Progenitor cell of endocrine pancreas (in vitro differentiated cells): ENCODE measurements around the gene CYYR1. TPM values are rescaled to one million over a fixed set of nuclear protein-coding genes. Genes with fewer than 3 reads are reported as not detected.

Source experiments
- DNase-seq: peaks from one replicate; pipeline ENCODE4 v3.0.0; 2021; ENCODE audit warnings: low spot score; ENCODE audit not compliant: unreplicated experiment
- H3K27ac Mint-ChIP-seq: 2 replicates; pipeline ENCODE4 v1.8.0; 2021; ENCODE audit warnings: mild to moderate bottlenecking, moderate library complexity, mixed read lengths
- H3K27me3 Mint-ChIP-seq: 2 replicates; pipeline ENCODE4 v1.8.0; 2021; ENCODE audit warnings: mixed read lengths
- H3K36me3 Mint-ChIP-seq: 2 replicates; pipeline ENCODE4 v1.8.0; 2022; ENCODE audit warnings: mixed read lengths; ENCODE audit not compliant: insufficient read depth
- H3K4me1 Mint-ChIP-seq: 2 replicates; pipeline ENCODE4 v1.8.0; 2021; ENCODE audit warnings: low read depth, mixed read lengths
- H3K4me3 Mint-ChIP-seq: 2 replicates; pipeline ENCODE4 v1.8.0; 2021; ENCODE audit warnings: low read depth, mild to moderate bottlenecking, moderate library complexity, mixed read lengths
- H3K9me3 Mint-ChIP-seq: 2 replicates; pipeline ENCODE4 v1.8.0; 2021; ENCODE audit warnings: low read depth, mixed read lengths
- CTCF ChIP-seq: fragments of 200-600 bp; sonication (generic); IDR thresholded peaks from one replicate; pipeline ENCODE4 v1.5.0; 2021; ENCODE audit warnings: antibody characterized with exemption, mild to moderate bottlenecking; ENCODE audit not compliant: unreplicated experiment
- total RNA-seq: library from RNA; stranded (reverse); gene quantifications from 2 replicates; pipeline ENCODE4 v1.2.1, GENCODE V29; 2021

Gene CYYR1
- total RNA-seq, 1 donor from 2014 or later: 25.8 TPM

DNA sequence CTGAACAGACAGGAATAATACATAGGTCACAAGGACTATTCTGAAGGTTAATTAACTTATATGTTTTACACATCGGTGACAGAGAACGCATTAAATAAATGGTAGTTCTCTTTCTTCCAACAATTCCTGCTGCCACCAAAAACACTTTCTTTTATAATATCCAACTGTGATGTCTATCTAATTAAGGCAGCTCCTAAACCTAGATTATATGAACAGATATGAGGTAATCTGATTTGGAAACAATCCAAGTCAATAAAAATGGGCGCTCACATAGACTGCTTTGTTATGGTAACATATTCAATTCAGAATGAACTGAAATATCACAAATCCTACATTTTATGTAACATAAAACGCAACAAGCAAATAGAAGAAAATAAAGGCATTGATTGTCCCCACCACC is 16.0 kb downstream of the CYYR1 start:
- peaks cover 20% of the 10 kb centered on the region for H3K36me3 Mint-ChIP-seq
- no peak overlapping the region for H3K4me3 Mint-ChIP-seq
- no peak for DNase-seq
- no peaks in the 10 kb centered on the region for H3K27me3 Mint-ChIP-seq
- H3K9me3 Mint-ChIP-seq: no peaks in the 10 kb centered on the region
- no peak overlapping the region for H3K27ac Mint-ChIP-seq
- H3K4me1 Mint-ChIP-seq: peaks cover 3% of the 10 kb centered on the region
- TF ChIP-seq CTCF: no peak

DNA sequence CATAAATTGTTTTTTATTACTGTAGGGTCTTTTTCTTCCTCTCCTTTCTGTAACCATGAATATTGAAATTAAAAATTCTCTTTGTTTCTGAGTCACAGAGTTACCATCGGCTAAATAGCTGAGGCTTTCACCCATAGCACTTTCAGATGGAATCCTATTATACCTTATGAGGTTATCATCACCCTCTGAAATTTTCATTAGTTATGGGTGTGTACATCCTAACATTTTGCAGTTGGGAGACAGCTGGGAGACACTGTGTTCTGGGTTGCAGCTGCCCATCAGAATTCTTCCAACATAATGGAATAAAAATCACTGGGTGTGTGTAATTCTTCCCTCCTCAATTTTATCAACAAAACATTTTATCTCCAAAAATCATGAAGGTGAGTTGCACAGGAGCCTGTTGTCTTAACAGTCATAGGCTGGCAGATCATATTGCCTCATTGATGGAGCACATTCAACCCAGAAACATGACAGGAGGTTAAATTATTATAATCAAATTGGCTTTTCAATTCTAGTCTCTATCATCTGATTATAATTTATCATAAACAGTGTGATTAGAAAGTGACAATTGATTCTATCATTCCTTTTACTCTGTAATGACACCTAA is 17.4 kb downstream of the CYYR1 start:
- DNase-seq: no peak
- H3K36me3 Mint-ChIP-seq: peaks cover 18% of the 10 kb centered on the region
- H3K27me3 Mint-ChIP-seq: no peaks in the 10 kb centered on the region
- no peak for TF ChIP-seq CTCF
- H3K27ac Mint-ChIP-seq: no peak overlapping the region
- peaks cover 3% of the 10 kb centered on the region for H3K4me1 Mint-ChIP-seq
- H3K9me3 Mint-ChIP-seq: no peaks in the 10 kb centered on the region
- no peak overlapping the region for H3K4me3 Mint-ChIP-seq

- TF ChIP-seq CTCF: no peak
- Mint-ChIP-seq H3K4me3 (no peak overlapping the region), H3K27ac (no peak overlapping the region), H3K4me1 (peaks cover 8% of the 10 kb centered on the region), H3K27me3 (no peaks in the 10 kb centered on the region), H3K9me3 (no peaks in the 10 kb centered on the region), H3K36me3 (peaks cover 19% of the 10 kb centered on the region)
- no peak for DNase-seq
These were observed 18.7 kb downstream of the CYYR1 start for GRCh38 chr21:26554365-26554764.

DNA sequence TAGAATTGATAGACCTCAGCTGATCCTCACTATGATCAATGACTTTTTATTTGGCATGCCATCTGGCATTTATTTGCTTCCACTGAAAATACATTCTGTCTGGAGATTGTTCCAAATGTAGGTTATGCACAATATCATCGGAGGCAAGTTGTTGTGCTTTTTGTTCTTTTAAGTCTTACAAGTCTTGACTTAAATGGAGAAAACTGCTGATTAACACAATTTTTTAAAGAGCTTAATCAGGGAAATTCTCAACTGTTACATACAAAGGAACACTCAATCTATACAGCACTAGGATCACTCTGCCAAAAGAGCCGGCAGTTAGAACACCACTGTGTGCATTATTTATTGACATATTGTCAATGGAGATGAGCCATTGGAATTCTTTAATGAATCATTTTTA is 19.2 kb downstream of the CYYR1 start:
- Mint-ChIP-seq H3K36me3 (peaks cover 19% of the 10 kb centered on the region), H3K9me3 (no peaks in the 10 kb centered on the region), H3K27ac (no peak overlapping the region), H3K4me3 (no peak overlapping the region), H3K4me1 (peaks cover 8% of the 10 kb centered on the region), H3K27me3 (no peaks in the 10 kb centered on the region)
- no peak for DNase-seq
- TF ChIP-seq CTCF: no peak

DNA sequence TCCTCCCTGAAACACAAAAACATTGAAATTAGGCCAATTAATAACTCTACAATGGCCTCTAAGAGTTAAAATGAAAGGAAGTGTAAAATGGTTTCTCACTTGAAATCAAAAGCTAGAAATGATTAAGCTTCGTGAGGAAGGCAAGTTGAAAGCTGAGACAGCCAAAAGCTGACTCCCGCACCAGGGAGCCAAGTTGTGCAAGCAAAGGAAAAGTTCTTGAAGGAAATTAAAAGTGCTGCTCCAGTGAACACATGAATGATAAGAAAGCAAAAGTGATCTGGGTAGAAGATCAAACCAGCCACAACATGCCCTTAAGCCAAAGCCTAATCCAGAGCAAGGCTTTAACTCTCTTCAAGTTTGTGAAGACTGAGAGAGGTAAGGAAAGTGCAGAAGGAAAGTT is 22.8 kb downstream of the CYYR1 start:
- peaks cover 8% of the 10 kb centered on the region for H3K4me1 Mint-ChIP-seq
- no peaks in the 10 kb centered on the region for H3K27me3 Mint-ChIP-seq
- no peak overlapping the region for H3K27ac Mint-ChIP-seq
- peaks cover 16% of the 10 kb centered on the region for H3K36me3 Mint-ChIP-seq
- H3K9me3 Mint-ChIP-seq: no peaks in the 10 kb centered on the region
- no peak for DNase-seq
- no peak for TF ChIP-seq CTCF
- H3K4me3 Mint-ChIP-seq: no peak overlapping the region
